Breast epithelium (tissue), 3 donors: Measurements from ENCODE around the gene TEX2.

ENCODE experiments used
- POLR2A ChIP-seq: fragments of 450-650 bp; IDR thresholded peaks from one replicate; pipeline ENCODE4 v1.6.1; 2016; ENCODE audit warnings: antibody characterized with exemption, mild to moderate bottlenecking, moderate library complexity
- POLR2AphosphoS5 ChIP-seq, 3 donors: sonication (generic); formaldehyde crosslinking; IDR thresholded peaks; one replicate each; pipeline ENCODE4 v1.6.1; 2017; ENCODE audit warnings: antibody characterized with exemption in 3 of 3
- TF ChIP-seq, protein P1 (sequence below), 3 donors: fragments of 450-650 bp; IDR thresholded peaks; one replicate each; pipeline ENCODE4 v1.5.1; 2016 to 2017; ENCODE audit warnings: antibody characterized with exemption in 3 of 3, mild to moderate bottlenecking in 3 of 3, moderate library complexity in 3 of 3

DNA sequence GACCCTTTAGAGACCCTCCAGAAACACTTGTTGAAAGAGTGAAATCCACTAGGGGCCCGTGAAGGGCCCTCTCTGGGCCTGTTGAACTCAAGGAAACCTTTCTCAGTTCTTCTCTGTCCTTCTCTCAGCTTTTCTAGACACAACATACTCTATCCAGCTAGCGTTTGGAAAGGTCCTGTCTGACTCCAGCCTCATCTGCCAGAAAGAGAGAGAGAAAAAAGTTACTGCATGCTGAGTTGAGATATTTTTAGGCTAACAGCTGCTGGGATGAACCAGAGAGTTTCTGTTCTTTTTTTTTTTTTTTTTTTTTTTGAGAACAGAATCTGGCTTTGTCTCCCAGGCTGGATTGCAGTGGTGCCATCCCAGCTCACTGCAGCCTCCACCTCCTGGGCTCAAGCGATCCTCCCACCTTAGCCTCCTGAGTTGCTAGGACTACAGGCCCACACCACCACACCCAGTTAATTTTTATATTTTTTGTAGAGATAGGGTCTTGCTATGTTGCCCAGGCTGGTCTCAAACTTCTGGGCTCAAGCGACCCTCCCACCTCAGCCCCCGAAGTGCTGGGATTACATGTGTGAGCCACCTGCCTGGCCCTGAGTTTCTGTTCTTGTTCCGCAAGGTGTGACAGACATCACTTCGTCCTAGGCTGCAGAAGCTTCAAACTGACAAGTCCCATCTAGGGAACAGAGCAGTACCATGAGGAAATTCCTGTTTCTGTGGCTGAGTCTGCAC lies 14.9 kb upstream of the TEX2 start:
- TF ChIP-seq POLR2A (no peak), POLR2AphosphoS5 (IDR thresholded peaks at IDR 0.05) (no peak)
- TF ChIP-seq, protein P1, sequence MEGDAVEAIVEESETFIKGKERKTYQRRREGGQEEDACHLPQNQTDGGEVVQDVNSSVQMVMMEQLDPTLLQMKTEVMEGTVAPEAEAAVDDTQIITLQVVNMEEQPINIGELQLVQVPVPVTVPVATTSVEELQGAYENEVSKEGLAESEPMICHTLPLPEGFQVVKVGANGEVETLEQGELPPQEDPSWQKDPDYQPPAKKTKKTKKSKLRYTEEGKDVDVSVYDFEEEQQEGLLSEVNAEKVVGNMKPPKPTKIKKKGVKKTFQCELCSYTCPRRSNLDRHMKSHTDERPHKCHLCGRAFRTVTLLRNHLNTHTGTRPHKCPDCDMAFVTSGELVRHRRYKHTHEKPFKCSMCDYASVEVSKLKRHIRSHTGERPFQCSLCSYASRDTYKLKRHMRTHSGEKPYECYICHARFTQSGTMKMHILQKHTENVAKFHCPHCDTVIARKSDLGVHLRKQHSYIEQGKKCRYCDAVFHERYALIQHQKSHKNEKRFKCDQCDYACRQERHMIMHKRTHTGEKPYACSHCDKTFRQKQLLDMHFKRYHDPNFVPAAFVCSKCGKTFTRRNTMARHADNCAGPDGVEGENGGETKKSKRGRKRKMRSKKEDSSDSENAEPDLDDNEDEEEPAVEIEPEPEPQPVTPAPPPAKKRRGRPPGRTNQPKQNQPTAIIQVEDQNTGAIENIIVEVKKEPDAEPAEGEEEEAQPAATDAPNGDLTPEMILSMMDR (IDR thresholded peaks at IDR 0.05) = no peak
